CD4-positive, alpha-beta T cell treated with Interleukin-15 for 1 hour (primary cell): ENCODE measurements around the gene RHO.
"Not testable (repeated sequence)": the region's sequence is repeated elsewhere in the genome, so short reads cannot be mapped to it uniquely, and the experiment has no call there.

Source experiments
- DNase-seq: peaks from one replicate; pipeline ENCODE4 v3.0.0-alpha.2; 2020

Gene RHO

DNA sequence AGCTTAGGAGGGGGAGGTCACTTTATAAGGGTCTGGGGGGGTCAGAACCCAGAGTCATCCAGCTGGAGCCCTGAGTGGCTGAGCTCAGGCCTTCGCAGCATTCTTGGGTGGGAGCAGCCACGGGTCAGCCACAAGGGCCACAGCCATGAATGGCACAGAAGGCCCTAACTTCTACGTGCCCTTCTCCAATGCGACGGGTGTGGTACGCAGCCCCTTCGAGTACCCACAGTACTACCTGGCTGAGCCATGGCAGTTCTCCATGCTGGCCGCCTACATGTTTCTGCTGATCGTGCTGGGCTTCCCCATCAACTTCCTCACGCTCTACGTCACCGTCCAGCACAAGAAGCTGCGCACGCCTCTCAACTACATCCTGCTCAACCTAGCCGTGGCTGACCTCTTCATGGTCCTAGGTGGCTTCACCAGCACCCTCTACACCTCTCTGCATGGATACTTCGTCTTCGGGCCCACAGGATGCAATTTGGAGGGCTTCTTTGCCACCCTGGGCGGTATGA is at the start of gene RHO:
TSS of gene RHO (plus strand) at position 51 of the 512 bp plus-strand sequence. CDS start at position 146, 95 bp downstream.
- no peak for DNase-seq

DNA sequence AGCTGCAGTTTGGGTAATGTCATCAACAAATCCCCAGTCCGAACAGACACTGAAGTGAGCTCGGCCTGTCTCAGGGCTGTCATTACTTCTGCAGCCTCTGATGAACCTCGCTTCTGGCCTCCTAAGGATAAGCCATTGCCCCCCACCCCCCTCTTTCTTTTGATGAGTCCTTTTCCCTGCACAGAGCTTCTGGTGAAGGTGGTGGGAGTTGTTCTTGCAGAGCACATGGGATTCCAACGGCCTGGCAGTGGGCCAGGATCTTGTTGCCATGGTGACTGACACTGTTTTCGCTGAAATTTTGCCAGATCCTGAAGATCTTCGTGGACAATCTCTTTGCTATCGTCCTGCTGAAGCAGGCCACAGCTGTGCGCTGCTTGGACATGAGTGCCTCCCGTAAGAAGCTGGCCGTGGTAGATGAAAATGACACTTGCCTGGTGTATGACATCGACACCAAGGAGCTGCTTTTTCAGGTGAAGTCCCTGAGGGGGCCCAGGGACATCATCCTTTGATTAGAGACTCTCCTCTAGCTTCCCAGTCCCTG is 47.1 kb upstream of the RHO start:
- DNase-seq = not testable (repeated sequence)

GRCh38 chr3:129481766-129482332 is 46.6 kb upstream of the RHO start:
- peak; percentile 69 for DNase-seq

DNA sequence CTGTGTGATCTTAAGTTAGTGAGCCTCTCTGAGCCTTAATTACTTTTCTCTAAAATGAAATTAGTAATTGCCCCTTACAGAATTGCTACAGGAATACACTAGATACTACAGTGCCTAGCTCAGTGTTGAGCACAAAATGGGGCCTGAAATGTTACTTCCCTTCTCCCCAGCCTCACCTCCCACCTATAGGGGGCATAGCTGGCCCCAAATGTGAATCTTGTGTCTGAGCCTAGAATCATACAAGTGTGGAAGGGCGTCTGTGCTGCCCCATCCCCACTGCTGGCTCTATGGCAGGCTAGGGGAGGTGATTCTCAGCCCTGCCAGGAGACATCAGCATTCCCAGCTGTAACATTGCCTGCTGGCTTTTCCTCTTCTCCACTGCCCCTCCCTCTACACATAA is 45.7 kb upstream of the RHO start:
- DNase-seq = no peak

DNA sequence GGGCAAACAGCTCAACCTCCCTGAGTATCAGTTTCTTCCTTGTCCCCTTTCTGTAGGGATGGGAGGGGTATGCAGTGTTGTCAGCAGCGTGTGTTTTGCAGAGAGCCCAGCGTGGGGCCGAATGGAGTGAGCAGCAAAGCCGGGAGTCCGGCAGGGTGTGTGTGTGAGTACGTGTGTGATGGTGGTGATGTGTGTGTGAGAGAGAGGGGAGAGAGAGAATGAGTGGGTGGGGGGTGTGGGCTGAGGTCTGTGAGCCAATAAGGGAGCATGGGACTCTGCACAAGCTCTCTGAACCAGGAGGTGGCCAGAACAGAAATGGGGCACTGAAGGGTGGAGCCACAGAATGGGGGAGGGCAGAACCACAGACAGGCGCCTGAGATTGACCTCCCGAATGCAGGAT is 44.6 kb upstream of the RHO start:
- DNase-seq = no peak

GRCh38 chr3:129485146-129485545 is 43.3 kb upstream of the RHO start:
- not testable (repeated sequence) for DNase-seq

GRCh38 chr3:129485721-129486663 is 42.4 kb upstream of the RHO start:
- peak; percentile 25 for DNase-seq

GRCh38 chr3:129486664-129487035 is 41.8 kb upstream of the RHO start:
- no peak for DNase-seq

DNA sequence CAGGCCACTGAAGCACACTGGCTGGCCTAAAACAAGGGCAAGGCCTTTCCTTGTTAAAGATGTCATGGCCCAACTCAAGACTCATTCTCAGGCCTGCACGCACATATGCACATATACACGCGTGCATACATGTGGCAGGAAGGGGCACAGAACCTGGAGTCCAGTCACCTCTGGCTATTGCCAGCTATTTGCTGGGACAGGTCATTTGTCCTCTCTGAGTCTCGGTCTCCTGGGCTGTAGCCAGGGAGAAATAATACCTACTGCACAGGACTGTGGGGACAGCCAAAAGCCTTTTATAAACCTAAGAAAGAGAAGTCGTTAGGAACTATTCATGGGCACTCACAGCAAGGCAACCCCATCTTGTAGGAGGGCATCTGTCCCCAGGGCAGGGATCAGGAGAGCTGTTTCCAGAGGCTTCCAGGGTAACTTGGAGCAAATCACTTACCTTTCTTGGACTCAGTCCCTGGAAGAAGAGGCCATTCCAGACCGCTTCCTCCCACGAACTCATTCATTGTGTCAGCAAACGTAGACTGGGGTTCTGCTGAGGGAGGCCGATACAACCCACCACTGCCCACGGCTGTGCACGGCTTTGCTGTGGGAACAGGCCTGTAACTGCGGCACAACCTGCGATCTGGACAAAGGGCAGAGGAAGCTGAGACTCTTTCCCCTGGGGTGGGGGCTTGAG is 41.1 kb upstream of the RHO start:
- no peak for DNase-seq

- not testable (repeated sequence) for DNase-seq
Observed at GRCh38 chr3:129487868-129488335, 40.5 kb upstream of the RHO start.

- DNase-seq = not testable (repeated sequence)
Observed at GRCh38 chr3:129489258-129489657, 39.2 kb upstream of the RHO start.

GRCh38 chr3:129490273-129490675 is 38.2 kb upstream of the RHO start:
- DNase-seq = peak; percentile 82

DNA sequence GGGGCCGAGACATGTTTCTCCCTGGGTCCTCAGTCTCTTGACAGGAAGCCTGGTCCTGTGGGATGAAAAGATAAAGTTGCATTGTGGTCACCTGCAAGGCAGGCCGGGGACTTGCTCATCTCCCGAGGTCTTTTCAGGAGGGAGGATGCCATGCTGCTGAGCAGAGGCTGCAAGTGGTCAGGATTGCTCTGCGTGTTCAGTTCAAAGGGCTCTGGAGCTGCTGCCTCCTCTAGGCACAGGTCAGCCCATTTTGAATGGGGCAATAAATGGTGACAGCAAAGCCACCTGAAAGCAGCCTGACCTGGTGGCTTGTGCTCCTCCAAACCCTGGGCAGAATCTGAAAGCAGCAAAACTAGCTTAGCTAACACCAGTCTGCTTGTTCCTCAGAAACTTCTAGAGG is 37.4 kb upstream of the RHO start:
- not testable (repeated sequence) for DNase-seq

DNA sequence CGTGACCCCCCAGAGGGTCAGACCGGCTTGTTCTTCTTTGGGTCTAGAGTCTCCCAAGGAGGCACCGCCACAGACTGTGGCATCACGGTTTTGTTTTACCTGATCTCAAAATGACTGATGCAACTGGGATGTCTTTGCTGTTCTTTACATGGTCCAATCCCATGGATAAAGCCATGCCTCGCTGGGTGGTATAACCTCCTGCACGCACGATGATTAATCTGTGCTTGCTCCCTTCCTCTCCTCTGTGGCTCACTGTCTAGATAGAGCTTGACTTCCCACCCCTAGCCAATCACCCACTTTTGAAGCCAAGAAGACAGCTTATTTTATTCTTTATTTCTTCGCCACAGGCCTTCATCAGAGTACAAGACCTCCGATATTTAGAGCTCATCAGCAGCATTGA is 36.6 kb upstream of the RHO start:
- peak; percentile 25 for DNase-seq

- no peak for DNase-seq
Observed at GRCh38 chr3:129492691-129493090, 35.7 kb upstream of the RHO start.

GRCh38 chr3:129493206-129493605 is 35.2 kb upstream of the RHO start:
- DNase-seq = no peak

DNA sequence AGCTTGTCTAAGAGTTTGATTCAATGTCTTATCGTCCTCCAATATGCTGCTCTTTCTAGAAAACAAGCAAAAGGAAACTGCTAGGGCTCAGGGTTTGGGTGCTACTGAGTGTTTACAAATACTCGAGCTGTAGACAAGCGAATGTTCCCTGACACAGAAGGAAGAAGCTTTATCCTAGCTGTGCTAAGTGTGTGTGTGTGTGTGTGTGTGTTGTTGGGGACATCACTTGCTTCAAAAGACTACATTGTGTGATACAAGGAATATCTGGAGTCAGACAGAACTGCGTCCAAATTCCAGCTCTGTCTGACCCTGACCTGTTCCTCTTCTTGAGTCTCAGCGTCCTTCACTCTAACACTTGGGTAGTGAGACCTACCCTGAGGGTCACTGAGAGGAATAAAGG is 33.9 kb upstream of the RHO start:
- DNase-seq = not testable (repeated sequence)

DNA sequence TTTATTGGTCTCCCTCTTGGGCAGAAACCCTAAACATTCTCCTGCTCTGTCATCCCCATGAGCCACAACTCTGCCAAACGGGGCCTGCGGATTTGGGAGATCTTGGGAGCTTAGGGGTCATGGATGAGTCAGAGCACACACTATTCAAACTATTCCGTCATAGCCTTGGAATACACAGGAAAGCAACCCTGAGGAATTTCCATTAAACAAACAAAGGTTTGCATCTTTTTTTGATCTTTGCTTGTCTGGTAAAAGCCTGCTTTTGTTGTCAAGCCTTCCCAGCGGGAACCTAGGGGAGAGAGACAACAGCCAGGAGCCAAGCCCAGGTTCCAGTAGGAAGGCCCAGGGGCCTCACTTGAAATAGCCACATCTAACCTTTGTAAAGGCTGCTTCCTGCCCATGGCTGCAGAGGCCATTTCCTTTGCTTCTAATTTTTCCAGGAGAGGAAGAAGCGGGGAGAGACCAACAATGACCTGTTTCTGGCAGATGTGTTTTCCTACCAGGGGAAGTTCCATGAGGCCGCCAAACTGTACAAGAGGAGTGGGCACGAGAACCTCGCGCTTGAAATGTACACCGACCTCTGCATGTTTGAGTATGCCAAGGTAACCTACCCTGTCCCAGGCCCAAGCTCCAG is 33.3 kb upstream of the RHO start:
- DNase-seq = not testable (repeated sequence)

- DNase-seq = not testable (repeated sequence)
Observed at GRCh38 chr3:129497876-129498275, 30.6 kb upstream of the RHO start.

GRCh38 chr3:129498603-129499488 is 29.6 kb upstream of the RHO start:
- not testable (repeated sequence) for DNase-seq

DNA sequence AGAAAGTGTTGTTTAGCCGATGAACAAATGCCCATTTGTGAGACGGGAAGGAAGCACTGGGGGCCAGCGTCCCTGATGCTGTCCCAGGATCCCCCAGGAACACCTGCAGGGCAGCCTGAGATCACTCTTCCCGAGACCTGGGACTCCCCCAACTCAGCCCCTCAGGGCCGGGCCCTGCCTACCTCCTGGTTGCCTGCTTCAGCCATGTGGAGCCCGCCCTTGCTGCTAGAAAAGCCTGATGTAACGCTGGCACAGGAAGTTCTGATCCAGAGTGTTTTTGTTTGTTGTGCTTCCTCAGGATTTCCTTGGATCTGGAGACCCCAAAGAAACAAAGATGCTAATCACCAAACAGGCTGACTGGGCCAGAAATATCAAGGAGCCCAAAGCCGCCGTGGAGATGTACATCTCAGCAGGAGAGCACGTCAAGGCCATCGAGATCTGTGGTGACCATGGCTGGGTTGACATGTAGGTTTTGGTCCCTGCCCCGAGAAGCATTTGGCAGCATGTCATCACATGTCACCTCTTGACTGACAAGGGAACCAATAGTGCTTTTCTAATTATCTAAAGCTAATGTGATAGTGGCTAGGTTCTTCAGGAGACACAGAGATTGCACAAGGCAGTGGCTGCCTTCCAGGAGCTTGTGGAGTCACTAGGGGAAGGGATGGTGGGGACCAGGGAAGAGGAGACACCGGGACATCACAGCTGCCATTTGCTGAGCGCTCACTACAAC is 28.7 kb upstream of the RHO start:
- not testable (repeated sequence) for DNase-seq
